ENCODE measurements around the gene TTLL3.

TTLL3 gene

DNA sequence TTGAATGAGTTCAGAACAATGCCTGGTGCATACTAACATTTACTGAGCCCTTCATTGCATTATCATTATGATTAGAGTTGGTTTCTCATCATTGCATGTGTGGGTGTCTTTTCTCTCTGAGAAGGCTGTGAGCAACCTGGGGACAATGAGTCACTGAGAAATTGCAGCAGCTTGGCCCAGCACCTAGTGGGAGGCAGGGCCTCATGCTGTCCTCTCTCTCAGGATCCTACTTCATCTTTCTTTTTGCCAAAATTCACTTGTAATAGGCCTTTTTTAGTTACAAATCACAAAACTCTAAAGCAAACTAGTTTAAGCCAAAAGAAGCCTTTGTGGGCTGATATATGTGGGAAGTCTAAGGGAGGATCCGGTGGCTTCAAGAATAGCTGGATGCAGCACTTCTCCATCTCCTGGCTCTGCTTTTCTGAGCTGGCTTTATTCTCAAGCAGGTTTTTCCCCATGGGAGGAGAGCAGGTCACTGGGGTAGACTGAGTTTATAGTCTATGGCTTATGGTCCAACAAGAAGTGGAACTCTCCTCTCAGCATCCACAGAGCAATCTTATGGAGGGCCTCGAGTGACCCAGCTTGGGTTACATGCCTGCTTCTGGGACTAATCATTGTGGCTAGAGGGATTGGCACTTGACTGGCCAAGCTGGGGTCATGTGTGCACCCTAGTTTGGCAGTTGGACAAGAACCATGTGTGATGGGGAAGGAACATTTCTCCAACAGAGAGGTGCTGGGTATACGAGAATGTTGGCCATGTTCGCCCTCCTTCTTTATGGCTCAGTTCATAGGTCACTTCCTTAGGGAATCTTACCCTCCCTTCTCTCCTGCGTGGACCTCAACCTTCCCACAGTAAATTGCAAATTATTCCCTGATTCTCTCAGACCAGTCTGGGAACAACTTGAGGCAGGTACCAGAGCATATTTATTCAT is 31.7 kb upstream of the TTLL3 start:
- TF ChIP-seq ESRRG (CRISPR knock-in tag; IDR thresholded peaks at IDR 0.05), result no peak
- TF ChIP-seq TOX (CRISPR knock-in tag; IDR thresholded peaks at IDR 0.05; ENCODE audit: borderline replicate concordance), result no peak
- TF ChIP-seq ARNTL (CRISPR knock-in tag; IDR thresholded peaks at IDR 0.05; ENCODE audit: borderline replicate concordance, low read depth), result no peak
- TF ChIP-seq ZC3H10 (CRISPR knock-in tag; IDR thresholded peaks at IDR 0.05), result no peak

GRCh38 chr3:9779075-9779593 is 30.9 kb upstream of the TTLL3 start:
- 0 out of 3 replicates have a peak, but pooled peaks have one; percentile 7 for ATAC-seq

More for the DNA sequence above, 31.7 kb upstream of the TTLL3 start:
- ATAC-seq, result peak; percentile 28

More at GRCh38 chr3:9779075-9779593, 30.9 kb upstream of the TTLL3 start:
- TF ChIP-seq, protein P1, sequence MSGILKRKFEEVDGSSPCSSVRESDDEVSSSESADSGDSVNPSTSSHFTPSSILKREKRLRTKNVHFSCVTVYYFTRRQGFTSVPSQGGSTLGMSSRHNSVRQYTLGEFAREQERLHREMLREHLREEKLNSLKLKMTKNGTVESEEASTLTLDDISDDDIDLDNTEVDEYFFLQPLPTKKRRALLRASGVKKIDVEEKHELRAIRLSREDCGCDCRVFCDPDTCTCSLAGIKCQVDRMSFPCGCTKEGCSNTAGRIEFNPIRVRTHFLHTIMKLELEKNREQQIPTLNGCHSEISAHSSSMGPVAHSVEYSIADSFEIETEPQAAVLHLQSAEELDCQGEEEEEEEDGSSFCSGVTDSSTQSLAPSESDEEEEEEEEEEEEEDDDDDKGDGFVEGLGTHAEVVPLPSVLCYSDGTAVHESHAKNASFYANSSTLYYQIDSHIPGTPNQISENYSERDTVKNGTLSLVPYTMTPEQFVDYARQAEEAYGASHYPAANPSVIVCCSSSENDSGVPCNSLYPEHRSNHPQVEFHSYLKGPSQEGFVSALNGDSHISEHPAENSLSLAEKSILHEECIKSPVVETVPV (CRISPR knock-in tag; IDR thresholded peaks at IDR 0.05), result no peak
- TF ChIP-seq GLIS3 (CRISPR knock-in tag; IDR thresholded peaks at IDR 0.05) (no peak), CSDC2 (CRISPR knock-in tag; IDR thresholded peaks at IDR 0.05) (no peak), ESRRG (CRISPR knock-in tag; IDR thresholded peaks at IDR 0.05) (no peak), BACH2 (CRISPR knock-in tag; IDR thresholded peaks at IDR 0.05; ENCODE audit: borderline replicate concordance) (no peak), ARNTL (CRISPR knock-in tag; IDR thresholded peaks at IDR 0.05; ENCODE audit: borderline replicate concordance, low read depth) (no peak), TCF4 (CRISPR knock-in tag; IDR thresholded peaks at IDR 0.05; ENCODE audit: borderline replicate concordance) (no peak), ZNF565 (CRISPR knock-in tag; conservative IDR thresholded peaks at IDR 0.05; ENCODE audit: low read depth) (no peak), ZC3H10 (CRISPR knock-in tag; IDR thresholded peaks at IDR 0.05) (no peak), ZNF8 (CRISPR knock-in tag; IDR thresholded peaks at IDR 0.05) (no peak), PATZ1 (CRISPR knock-in tag; IDR thresholded peaks at IDR 0.05; ENCODE audit: borderline replicate concordance) (no peak), POU6F1 (CRISPR knock-in tag; IDR thresholded peaks at IDR 0.05; ENCODE audit: borderline replicate concordance, low read depth) (no peak), RARB (CRISPR knock-in tag; IDR thresholded peaks at IDR 0.05) (no peak), ISL1 (CRISPR knock-in tag; IDR thresholded peaks at IDR 0.05) (no peak), ZNF70 (CRISPR knock-in tag; IDR thresholded peaks at IDR 0.05) (no peak), PPARA (CRISPR knock-in tag; IDR thresholded peaks at IDR 0.05; ENCODE audit: borderline replicate concordance) (no peak), ZFP30 (CRISPR knock-in tag; IDR thresholded peaks at IDR 0.05) (no peak), OSR1 (CRISPR knock-in tag; IDR thresholded peaks at IDR 0.05) (no peak)
- TF ChIP-seq, protein P2, sequence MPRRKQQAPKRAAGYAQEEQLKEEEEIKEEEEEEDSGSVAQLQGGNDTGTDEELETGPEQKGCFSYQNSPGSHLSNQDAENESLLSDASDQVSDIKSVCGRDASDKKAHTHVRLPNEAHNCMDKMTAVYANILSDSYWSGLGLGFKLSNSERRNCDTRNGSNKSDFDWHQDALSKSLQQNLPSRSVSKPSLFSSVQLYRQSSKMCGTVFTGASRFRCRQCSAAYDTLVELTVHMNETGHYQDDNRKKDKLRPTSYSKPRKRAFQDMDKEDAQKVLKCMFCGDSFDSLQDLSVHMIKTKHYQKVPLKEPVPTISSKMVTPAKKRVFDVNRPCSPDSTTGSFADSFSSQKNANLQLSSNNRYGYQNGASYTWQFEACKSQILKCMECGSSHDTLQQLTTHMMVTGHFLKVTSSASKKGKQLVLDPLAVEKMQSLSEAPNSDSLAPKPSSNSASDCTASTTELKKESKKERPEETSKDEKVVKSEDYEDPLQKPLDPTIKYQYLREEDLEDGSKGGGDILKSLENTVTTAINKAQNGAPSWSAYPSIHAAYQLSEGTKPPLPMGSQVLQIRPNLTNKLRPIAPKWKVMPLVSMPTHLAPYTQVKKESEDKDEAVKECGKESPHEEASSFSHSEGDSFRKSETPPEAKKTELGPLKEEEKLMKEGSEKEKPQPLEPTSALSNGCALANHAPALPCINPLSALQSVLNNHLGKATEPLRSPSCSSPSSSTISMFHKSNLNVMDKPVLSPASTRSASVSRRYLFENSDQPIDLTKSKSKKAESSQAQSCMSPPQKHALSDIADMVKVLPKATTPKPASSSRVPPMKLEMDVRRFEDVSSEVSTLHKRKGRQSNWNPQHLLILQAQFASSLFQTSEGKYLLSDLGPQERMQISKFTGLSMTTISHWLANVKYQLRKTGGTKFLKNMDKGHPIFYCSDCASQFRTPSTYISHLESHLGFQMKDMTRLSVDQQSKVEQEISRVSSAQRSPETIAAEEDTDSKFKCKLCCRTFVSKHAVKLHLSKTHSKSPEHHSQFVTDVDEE (CRISPR knock-in tag; IDR thresholded peaks at IDR 0.05), result no peak
